Activated CD4-positive, CD25-positive, alpha-beta regulatory T cell treated with anti-CD3 and anti-CD28 coated beads, Interleukin-2, amount 50 U/mL, for 24 hours (primary cell): ENCODE data around the gene RAC3.

ENCODE experiments used
- ATAC-seq, 2 donors: fragments of 150-1000 bp; cut with Tn5 transposase; one replicate each; pipeline ENCODE4 v1.10.0; 2021; ENCODE audit warnings: mild to moderate bottlenecking in 1 of 2, moderate library complexity in 1 of 2

RAC3 gene

DNA sequence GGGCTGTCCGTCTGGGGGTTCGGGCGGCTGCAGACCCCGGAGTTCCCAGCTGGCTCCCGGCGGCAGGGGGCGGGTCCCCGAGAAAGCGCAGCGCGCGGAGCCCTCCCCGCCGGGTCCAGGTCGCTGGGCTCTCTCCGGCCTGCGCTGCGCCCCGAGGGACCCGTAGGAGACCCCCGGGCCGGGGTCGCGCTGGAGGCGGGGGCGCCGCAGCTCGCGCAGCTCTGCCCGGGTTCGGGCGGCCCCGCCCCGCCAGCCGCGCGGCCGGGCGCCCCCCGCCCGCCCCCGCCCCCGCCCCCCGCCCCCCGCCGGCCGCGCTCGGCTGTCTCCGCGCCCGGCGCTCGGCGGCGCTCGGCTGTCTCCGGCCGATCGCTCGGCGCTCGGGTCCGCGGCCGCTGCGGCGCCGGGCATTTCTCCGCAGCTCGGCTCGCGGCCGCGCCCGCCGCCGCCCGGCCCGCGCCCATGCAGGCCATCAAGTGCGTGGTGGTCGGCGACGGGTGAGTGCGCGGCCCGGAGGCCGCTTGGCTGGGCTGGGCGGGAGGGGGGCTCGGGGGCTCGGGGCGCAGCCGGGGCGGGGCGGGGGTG, at the start of gene RAC3:
Gene RAC3, plus strand, starts transcription at position 376 of the 582 bp plus-strand sequence. Its CDS starts 84 bp downstream, at position 460.
- peak; percentile 17 to 20 for ATAC-seq

DNA sequence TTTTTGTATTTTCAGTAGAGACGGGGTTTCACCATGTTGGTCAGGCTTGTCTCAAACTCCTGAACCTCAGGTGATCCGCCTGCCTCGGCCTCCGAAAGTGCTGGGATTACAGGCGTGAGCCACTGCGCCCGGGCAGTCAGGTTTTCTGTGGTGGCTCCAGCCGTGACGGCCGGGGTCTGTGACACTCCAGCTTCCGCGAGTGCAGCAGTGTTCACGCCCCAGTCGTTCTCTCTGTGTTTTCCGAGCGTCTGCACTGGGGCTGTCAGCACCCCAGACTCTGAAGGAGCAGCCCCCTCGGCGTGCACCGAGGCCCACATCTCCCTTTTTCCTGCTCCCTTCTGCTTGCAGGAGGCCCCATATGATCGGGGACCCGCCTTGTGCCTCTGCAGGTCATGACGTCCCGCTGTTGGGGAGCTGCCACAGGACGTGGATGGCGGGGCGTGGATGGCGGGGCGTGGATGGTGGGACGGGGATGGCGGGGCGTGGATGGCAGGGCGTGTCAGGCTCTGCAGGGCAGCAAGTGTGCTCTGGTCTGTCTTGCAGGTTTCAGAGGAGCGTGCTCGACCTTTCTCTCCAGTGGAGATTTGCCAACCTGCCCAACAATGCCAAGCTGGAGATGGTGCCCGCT, 48.4 kb upstream of the RAC3 start:
- ATAC-seq, result no peak

DNA sequence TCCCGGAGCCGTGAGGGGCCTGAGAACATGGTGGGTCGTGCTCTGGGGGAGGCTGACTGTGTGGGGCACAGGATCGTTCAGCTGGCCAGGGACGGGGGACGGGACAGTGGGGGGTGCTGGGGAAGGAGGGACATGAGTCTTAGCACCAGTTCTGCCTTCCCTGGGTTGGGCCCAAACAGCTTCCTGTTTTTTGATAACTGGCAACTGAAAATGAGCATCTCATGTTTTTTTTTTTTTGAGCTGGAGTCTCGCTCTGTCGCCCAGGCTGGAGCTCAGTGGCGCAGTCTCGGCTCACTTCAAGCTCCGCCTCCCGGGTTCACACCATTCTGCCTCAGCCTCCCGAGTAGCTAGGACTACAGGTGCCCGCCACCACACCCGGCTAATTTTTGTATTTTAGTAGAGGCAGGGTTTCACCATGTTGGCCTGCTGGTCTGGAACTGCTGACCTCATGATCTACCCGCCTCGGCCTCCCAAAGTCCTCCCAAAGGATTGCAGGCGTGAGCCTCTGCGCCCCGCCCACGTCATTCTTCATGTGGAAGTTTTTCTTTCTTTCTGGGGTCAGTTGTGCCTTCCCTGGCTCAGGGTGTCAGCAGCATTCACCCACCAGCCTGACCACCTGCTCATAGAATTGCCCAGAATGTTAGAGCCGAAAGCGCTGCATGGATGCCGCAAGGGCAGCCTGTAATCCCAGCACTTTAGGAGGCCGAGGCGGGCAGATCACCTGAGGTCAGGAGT, 47.7 kb upstream of the RAC3 start:
- ATAC-seq, result no peak

DNA sequence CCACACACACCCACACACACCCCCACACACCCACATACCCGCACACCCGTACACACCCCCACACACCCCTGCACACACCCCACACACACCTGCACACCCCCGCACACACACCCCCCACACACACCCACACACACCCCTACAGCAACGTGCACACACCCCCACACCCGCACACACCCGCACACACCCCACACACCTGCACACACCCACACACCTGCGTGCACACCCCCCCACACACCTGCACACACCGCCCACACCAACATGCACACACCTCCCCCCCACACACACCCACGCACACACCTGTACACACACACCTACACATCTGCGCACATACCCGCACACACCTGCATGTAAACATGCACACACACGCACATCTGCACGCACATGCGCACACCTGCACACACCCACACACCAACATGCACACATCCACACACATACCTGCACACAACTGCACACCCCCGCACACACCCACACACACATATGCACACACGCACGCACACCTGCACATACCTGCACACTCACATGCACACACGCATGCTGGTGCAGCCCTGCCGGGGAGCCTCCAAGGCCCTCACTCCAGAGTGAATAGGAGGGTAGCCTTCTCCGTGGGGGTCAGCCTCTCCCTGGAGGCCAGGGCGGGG, 46.6 kb upstream of the RAC3 start:
- ATAC-seq, result no peak

DNA sequence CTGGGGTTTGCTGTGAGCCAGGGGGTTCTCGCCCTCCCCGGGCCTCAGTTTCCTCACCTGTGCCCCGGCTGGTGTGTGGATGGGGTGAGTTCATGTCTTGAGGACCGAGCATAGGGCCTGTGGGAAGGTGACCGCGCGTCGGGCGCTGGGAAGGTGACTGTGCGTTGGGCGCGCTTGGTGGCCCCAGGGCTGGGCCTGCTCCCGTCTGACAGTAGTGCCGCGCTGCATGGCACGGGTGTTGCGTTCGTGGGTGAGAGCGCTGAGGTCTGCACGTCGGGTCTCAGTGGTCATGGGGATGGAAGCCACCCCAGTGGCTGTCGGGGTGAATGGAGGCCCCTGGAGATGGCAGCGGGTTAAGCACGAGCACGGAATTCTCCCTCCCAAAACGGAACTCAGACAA, 44.9 kb upstream of the RAC3 start:
- no peak for ATAC-seq

DNA sequence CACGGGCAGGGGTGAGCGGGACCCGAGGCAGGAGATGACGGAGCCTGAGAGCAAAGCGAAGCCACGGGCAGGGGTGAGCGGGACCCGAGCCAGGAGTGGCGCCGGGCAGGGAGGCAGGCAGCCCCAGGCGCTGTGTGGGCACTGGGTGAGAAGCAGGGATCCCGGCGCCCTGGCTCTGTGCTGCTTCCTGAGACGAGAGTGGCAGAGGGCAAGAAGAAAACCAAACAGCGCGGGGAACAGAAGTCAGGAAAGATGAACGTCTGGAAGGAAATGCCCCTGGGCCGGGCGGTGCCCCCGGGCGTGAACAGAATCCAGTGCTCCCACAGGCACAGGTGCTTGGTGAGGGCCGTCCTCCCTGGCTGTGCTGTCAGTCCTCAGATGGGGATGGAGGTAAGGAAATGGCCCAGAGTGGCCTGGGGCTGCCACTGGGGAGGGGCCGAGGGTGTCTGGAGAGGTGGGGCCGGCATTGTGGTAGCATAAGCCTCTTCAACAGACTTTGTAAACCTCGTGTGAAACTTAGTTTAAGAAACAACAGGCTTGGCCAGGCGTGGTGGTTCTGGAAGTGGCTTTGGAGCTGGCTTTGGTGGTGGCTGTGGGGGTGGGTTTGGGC, 44.2 kb upstream of the RAC3 start:
- no peak for ATAC-seq

DNA sequence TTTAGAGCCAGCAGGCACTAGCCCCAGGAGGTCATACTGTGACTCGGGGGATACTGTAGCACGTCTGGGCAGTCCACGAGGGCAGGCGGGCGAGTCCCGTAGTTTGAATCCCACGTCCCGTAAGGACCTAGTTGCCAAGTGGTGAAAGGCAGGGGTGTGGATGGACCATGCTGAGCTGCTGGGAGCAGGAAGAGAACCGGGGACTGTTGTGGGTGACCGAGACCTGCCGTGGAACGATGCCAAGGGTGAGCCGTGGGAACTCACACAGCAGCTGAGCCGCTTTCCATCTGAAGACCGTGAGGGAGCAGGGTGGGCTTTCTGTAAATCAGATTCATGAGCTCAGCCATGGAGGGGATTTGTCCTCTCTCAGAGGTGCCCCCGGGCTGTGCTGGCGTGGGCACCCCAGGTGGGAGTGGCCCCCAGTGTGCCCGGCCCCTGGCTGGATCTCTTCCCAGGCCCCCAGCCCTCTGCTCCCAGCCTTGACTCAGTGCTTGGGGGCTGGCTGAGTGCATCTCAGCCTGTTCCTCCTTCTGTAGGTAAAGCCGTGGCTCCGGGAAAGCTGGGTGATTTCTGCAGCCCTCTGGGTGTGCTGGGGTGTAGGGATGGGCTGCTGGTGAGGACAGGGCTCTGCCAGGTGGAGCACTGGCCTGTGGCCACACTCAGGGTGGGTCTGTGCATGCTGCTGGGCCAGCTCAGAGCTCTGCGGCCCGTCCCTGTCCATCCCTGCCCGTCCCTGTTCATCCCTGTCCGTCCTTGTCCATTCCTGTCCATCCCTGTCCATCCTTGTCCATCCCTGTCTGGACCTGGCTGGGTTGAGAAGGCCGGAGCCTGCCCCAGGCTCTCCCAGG, 40.4 kb upstream of the RAC3 start:
- no peak for ATAC-seq

DNA sequence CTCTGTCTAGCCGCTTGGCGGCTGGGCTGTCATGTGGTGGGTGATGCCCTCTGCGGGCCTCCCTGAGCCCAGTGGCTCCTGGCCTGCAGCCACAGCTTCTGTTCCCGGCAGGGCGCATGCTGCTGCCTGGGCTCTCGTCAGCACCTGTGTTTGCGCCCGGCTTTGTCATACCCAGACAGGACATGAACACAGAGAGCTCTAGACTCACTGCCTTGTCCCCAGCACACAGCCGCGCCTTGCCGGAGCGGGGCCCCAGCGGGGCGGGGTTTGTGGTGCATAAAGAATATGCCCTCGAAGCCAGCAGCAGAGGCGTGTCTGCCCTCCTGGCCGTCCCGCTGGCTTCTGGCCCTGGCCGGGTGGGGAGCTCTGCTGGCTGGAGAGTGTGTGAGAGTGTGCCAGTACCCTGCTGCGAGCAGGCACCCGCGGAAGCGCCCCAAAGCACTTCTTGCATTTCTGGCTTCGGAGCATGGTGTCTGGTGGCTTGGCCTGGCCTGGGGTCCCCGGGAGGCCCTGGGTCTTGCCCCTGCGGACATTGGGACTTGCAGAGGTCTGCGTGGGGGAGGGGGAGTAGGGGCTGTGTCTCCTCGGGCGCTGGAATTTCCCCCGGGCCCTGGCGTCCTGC, 39.7 kb upstream of the RAC3 start:
- ATAC-seq, result no peak

DNA sequence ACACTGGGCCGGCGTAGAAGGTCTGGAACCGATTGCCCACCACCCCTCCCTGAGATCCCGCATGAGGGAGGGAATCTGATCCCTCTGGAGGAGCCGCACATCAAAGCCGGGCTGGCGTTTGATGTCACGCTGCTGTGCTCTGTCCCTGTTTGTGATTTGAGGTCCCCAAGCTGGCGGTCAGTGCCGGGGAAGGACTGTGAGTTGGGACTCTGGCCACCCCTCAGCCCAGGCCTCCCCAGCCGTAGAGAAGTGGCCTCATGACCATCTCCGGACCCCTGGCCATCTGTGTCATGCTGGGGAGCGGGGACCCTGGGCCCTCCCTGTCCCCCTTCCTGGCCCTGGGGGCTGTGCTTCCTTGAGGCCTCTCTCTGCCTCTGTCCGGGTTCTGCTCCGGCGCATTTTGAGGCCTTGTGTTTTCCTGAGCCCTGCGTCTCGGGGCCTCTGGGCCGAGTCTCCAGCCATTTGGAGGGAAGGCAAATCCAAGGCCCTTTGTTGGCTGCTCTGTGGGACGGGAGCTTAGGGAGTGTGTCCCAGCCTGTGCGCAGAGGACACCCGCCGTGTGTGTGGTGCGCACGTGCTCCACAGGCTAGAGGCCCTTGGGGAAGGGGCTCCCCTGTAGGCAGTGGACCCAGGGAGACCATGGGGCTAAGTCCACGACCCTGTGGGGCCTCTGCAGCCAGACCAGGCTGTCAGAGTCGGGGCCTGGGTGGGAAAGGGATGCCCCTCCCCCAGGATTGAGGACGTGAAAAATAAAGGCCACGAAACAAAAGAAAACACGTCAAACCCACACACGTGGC, 39.0 kb upstream of the RAC3 start:
- ATAC-seq, result no peak

DNA sequence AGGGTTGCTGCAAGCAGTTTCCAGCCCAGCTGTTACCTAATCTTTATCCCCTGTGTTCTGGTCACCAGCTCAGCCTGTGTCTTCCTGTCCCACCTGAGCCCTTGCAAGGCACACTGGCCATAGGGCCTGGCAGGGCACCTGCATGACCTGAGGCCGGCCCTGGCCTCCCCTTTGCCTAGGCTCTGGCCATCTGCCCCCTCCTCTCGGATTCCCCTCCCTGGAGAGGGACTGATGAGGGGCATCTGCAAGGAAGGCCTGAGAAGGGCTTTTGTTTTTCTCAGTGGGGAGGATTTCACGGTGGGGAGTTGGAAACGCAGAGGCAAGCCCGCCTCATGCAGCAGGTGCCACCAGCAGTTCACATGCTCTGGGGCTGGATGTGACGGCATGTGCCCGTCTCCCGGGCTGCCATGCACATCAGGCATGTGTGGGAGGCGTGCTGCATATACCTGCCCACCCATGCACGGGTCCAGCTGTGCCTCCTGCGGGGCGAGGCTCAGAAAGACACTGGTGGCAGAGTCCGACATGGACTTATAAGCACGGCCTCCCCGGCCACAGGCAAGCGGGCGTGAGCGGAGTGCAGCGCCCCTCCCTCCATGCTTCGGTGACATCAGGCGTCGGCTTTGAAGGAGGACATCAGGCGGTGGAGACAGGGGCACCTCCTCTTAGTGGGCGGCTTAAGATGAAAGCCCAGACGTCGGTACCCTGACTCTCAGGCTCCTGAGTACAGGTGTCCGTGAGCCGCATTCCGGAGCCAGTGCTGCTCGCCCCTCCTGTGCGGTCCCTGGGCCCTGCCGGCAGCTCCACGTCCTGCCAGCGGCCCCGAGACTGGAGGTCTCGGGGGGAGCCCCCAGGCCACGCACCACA, 37.5 kb upstream of the RAC3 start:
- no peak for ATAC-seq

DNA sequence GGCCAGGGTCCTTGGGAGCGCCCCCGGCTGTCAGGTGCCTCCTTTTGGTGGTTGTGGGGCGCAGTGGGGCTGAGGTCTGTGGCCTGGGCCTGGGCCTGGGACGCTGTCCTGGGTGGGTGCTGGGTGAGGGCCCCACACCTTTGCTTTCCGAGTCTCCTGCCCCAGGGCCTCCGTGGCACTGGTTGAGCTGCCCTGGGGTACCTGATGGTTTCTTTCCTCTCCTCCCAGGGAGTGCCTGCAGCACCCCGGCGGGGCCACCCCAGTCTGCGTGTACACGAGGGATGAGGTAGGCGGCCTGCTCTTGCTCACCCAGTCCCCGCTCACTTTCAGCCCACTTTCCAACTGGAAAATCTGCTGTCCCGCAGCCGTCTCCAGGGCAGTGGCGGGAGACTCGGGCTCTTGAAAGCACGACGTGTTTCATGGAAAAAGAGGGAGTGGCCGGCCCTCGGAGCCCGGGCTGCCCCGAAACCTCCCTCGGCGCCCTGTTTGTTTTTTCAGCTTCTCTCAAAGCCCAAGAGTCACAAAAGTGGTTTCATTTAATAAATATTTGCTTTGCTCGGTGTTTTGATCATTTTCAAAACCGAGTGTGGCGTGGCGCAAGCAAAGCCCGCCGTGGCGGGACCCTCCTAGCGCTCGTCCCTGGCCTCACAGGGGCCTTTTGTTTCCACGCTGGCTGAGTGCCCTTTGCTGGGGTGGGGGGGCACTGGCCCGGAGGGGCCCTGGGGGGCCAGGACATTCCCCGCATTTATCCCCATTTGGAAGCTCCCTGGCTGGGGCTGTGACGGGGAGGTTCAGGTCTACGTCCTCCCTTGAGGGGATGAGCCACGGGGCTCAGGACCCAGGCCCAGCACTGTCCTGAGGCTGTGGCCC, 36.6 kb upstream of the RAC3 start:
- no peak for ATAC-seq

DNA sequence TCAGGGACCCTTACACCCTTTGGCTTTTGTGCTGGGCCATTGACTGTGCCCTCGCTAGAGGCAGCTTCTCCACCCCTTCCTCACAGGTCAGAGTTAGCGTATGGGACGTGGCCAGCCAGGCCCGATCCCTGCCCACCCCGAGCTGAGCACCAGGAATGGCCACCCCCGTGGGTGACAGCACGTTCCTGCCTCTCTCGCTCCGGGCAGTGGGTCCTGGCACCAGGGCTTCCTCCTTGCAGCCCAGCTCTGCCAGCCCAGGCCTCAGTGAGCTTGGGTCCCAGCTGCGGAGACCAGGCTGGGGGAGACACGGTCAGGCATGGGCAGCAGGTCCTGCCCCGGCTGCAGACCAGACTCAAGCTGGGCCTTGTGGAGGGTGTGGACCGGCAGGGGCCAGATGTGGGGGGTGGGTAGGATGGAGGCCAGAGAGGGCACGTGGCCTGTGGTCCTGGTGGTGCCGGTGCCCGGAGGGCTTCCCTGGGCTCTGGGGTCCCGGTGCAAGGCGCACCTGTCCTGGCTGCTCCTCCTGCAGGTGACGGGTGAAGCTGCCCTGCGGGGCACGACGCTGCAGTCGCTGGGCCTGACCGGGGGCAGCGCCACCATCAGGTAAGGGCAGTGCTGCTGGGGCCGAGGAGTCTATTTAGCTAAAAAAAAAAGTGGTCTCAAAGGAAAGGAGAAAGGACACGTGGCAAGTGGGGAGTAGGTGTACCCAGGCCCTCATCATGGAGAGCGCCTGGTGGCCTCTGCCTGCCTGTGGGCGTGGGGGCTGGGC, 35.8 kb upstream of the RAC3 start:
- ATAC-seq, result no peak

DNA sequence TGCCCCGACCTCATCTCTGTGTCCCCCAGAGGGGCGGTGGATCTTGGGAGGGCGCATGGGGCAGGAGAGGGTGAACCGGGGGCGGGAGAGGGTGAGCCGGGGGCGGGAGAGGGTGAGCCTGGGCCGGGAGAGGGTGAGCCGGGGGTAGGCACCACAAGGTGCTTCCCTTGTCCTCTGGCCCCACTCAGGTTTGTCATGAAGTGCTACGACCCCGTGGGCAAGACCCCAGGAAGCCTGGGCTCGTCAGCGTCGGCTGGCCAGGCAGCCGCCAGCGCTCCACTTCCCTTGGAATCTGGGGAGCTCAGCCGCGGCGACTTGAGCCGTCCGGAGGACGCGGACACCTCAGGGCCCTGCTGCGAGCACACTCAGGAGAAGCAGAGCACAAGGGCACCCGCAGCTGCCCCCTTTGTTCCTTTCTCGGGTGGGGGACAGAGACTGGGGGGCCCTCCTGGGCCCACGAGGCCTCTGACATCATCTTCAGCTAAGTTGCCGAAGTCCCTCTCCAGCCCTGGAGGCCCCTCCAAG, 35.2 kb upstream of the RAC3 start:
- no peak for ATAC-seq

DNA sequence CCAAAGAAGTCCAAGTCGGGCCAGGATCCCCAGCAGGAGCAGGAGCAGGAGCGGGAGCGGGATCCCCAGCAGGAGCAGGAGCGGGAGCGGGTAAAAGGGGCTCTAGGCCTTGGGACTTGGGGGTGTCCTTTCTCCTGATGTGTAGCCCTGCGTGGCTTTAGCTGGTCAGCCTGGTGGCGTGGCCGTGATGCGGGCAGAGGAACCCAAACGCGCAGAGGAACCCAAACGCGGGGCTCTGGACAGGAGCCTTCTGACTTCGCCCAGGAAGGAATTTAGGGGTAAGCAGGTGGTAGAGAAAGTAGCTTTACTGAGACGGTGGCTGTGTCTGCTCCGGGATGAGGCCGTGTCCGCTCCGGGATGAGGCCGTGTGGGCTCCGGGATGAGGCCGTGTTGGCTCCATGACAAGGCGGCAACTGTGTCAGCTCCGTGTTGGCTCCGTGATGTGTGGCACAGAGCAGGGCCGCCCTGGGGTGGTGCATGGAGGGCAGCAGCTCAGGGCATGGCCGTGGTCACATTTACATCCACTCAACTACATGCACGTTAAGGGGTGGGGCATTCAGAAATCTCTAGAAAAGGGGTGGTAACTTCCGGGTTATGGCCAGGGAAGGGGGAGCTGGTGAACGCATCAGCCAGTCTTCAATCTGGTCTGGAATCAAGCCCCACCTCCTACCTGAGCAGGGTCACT, 34.6 kb upstream of the RAC3 start:
- no peak for ATAC-seq

DNA sequence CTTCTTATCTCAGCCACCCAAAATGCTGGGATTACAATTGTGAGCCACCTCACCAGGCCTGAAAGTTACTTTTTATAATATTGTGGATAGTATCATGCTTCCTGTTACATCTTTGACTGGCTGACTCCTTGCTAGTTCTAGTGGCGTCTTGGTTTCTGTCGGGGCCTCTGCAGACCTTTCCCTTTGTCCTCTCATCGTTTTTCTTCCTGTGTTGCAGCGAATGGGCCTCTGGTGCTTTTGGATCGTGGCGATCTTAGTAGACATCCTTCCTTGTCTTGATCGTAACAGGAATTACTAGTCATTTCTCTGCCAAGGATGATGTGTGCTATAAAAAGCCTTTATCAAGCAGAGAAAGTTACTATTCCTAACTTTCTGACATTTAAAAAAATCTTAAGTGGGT, 33.3 kb upstream of the RAC3 start:
- ATAC-seq, result no peak

DNA sequence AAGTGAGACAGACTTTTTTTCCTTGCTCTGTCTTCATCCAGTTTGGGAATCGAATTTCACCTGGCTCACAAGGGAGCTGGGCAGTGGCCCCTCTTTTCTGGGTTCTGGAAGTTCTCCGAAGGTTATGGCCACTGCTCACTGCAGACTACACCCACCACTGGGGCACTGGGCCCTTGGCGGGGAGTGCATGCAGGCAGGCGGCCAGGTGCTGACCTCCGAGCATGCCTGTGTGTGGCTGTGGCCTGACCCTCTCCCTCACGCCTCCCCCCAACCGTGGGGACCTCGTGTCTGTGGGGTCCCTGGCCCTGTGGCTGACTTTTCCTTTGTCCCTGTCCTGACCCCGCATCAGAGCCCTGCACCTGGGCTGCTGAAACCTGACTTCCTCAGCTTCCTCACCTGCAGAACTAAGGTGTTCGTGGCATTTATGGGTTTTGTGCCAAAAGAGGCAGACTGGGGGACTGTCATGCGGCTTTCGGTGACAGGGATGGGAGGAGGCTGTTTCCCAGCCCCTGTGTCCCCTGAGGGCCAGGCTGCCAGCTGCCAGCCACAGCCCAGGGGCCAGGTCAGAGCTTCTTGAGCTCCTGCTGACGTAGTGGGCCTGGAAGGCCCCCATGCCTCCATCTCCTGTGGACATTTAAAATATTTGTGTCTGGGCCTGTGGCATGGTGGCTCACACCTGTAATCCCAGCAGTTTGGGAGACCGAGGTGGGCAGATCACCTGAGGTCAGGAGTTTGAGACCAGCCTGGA, 32.6 kb upstream of the RAC3 start:
- no peak for ATAC-seq

DNA sequence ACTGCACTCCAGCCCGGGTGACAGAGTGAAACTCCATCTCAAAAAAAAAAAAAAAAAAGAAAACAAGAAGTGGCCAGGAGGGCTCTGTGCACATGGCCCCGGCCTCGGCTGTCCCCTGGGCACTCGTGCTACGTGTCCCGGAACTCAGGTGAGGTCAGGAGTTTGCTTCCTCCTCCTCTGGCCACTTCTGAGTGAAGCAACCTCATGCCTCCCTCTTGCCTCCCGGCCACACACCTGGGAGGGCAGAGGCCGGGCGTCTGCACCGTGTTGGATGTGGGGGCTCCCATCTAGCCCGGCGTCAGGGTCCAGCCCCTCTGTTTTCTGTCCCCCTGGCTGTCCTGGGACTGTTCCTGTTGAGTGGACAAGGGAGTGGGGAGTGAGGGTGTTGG, 31.9 kb upstream of the RAC3 start:
- no peak for ATAC-seq
